Lower lobe of right lung (tissue), 2 donors: ENCODE results near the gene TPCN1. TPM values are rescaled to one million over a fixed set of nuclear protein-coding genes. Genes with fewer than 3 reads are reported as not detected.

ENCODE experiments used
- ATAC-seq, 2 donors: fragments of 200-7000 bp; cut with Tn5 transposase; one replicate each; pipeline ENCODE4 v1.9.1; 2020 to 2022; ENCODE audit warnings: mild to moderate bottlenecking in 2 of 2, moderate library complexity in 2 of 2
- DNase-seq: peaks from one replicate; pipeline ENCODE4 v3.0.0-alpha.2; 2020
- H3K27ac ChIP-seq: fragments of 200-600 bp; one replicate; pipeline ENCODE4 v1.8.0; 2022
- H3K27me3 ChIP-seq: fragments of 200-600 bp; one replicate; pipeline ENCODE4 v1.8.0; 2022; ENCODE audit warnings: low read depth
- H3K36me3 ChIP-seq: fragments of 200-600 bp; one replicate; pipeline ENCODE4 v1.8.0; 2022; ENCODE audit warnings: mild to moderate bottlenecking
- H3K4me1 ChIP-seq: fragments of 200-600 bp; one replicate; pipeline ENCODE4 v1.8.0; 2022
- H3K4me3 ChIP-seq: fragments of 200-600 bp; one replicate; pipeline ENCODE4 v1.8.0; 2022; ENCODE audit warnings: mild to moderate bottlenecking
- H3K9me3 ChIP-seq: fragments of 200-600 bp; one replicate; pipeline ENCODE4 v1.8.0; 2022
- CTCF ChIP-seq: fragments of 200-600 bp; IDR thresholded peaks from one replicate; pipeline ENCODE4 v1.8.0; 2022; ENCODE audit warnings: antibody characterized with exemption, mild to moderate bottlenecking
- intact Hi-C: fragments of 100-400 bp; cut with DNase I; formaldehyde crosslinking; loops from one replicate; pipeline ENCODE4 v1.11.0; 2022
- total RNA-seq: library from RNA; stranded (reverse); fragmentation: NEBNext Ultra II Directional; extraction: Animal tissue kit (Norgen Biotek cat#: 25700); gene quantifications from one replicate; pipeline ENCODE4 v1.2.1, GENCODE V29; 2021
- donor health status: DM: no; HTN: yes; CAD: no; lungs with severe emphysema.

The TPCN1 gene
- total RNA-seq, 1 donor from 2014 or later: 68.1 TPM

- Histone ChIP-seq H3K9me3 (no peaks in the 10 kb centered on the region), H3K27me3 (no peaks in the 10 kb centered on the region), H3K27ac (peak overlapping the region; percentile 31), H3K36me3 (peaks cover 67% of the 10 kb centered on the region), H3K4me1 (peaks cover 74% of the 10 kb centered on the region), H3K4me3 (no peak overlapping the region)
- no peak for DNase-seq
- no peak for ATAC-seq
- intact Hi-C loops: no loop called here
- no peak for TF ChIP-seq CTCF
These were observed 7.2 kb downstream of the TPCN1 start for GRCh38 chr12:113228394-113229028.

- peaks cover 79% of the 10 kb centered on the region for H3K36me3 ChIP-seq
- ATAC-seq: no peak
- intact Hi-C loops: no loop called here
- H3K27me3 ChIP-seq: no peaks in the 10 kb centered on the region
- no peak for TF ChIP-seq CTCF
- H3K27ac ChIP-seq: no peak overlapping the region
- no peak overlapping the region for H3K4me3 ChIP-seq
- no peaks in the 10 kb centered on the region for H3K9me3 ChIP-seq
- peaks cover 62% of the 10 kb centered on the region for H3K4me1 ChIP-seq
- no peak for DNase-seq
These were observed 9.3 kb downstream of the TPCN1 start for GRCh38 chr12:113230315-113231234.

GRCh38 chr12:113231235-113232088, 10.2 kb downstream of the TPCN1 start:
- Histone ChIP-seq H3K9me3 (no peaks in the 10 kb centered on the region), H3K27ac (no peak overlapping the region), H3K36me3 (peaks cover 79% of the 10 kb centered on the region), H3K27me3 (no peaks in the 10 kb centered on the region), H3K4me3 (no peak overlapping the region), H3K4me1 (peaks cover 68% of the 10 kb centered on the region)
- intact Hi-C loops: no loop called here
- DNase-seq (no peak), ATAC-seq (no peak)
- TF ChIP-seq CTCF: no peak

GRCh38 chr12:113232089-113232839, 11.0 kb downstream of the TPCN1 start:
- Histone ChIP-seq H3K4me1 (peaks cover 69% of the 10 kb centered on the region), H3K27ac (peak overlapping the region; percentile 53), H3K27me3 (no peaks in the 10 kb centered on the region), H3K4me3 (no peak overlapping the region), H3K9me3 (no peaks in the 10 kb centered on the region), H3K36me3 (peaks cover 79% of the 10 kb centered on the region)
- no peak for TF ChIP-seq CTCF
- no peak for DNase-seq
- ATAC-seq: no peak
- intact Hi-C loops: no loop called here
